ENCODE results near the gene GART.

DNA sequence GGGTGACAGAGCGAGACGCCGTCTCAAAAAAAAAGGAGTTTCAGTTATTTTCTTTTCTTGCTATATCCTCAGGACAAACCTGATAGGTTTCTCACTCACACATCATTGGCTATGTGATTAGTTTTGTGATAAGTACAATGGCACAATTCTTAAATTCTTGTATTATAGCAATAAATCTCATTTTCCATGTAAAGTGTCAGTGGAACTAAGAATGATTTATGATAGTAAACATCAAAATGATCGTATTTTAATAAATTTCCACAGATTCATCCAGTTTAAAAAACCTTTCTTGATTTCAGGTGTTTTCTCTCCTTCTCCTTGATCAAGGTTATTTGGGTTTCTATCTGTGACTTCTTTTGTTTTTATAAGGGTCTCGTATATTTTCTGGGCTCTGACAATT, 53.9 kb downstream of the GART start:
- TF ChIP-seq, protein P1, sequence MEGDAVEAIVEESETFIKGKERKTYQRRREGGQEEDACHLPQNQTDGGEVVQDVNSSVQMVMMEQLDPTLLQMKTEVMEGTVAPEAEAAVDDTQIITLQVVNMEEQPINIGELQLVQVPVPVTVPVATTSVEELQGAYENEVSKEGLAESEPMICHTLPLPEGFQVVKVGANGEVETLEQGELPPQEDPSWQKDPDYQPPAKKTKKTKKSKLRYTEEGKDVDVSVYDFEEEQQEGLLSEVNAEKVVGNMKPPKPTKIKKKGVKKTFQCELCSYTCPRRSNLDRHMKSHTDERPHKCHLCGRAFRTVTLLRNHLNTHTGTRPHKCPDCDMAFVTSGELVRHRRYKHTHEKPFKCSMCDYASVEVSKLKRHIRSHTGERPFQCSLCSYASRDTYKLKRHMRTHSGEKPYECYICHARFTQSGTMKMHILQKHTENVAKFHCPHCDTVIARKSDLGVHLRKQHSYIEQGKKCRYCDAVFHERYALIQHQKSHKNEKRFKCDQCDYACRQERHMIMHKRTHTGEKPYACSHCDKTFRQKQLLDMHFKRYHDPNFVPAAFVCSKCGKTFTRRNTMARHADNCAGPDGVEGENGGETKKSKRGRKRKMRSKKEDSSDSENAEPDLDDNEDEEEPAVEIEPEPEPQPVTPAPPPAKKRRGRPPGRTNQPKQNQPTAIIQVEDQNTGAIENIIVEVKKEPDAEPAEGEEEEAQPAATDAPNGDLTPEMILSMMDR (IDR thresholded peaks at IDR 0.05; ENCODE audit: insufficient read depth, low read length): no peak
- no peak for TF ChIP-seq POLR2AphosphoS5 (IDR thresholded peaks at IDR 0.05; ENCODE audit: low read depth)
- TF ChIP-seq, protein P2, sequence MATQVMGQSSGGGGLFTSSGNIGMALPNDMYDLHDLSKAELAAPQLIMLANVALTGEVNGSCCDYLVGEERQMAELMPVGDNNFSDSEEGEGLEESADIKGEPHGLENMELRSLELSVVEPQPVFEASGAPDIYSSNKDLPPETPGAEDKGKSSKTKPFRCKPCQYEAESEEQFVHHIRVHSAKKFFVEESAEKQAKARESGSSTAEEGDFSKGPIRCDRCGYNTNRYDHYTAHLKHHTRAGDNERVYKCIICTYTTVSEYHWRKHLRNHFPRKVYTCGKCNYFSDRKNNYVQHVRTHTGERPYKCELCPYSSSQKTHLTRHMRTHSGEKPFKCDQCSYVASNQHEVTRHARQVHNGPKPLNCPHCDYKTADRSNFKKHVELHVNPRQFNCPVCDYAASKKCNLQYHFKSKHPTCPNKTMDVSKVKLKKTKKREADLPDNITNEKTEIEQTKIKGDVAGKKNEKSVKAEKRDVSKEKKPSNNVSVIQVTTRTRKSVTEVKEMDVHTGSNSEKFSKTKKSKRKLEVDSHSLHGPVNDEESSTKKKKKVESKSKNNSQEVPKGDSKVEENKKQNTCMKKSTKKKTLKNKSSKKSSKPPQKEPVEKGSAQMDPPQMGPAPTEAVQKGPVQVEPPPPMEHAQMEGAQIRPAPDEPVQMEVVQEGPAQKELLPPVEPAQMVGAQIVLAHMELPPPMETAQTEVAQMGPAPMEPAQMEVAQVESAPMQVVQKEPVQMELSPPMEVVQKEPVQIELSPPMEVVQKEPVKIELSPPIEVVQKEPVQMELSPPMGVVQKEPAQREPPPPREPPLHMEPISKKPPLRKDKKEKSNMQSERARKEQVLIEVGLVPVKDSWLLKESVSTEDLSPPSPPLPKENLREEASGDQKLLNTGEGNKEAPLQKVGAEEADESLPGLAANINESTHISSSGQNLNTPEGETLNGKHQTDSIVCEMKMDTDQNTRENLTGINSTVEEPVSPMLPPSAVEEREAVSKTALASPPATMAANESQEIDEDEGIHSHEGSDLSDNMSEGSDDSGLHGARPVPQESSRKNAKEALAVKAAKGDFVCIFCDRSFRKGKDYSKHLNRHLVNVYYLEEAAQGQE (IDR thresholded peaks at IDR 0.05; ENCODE audit: insufficient replicate concordance, low read depth): no peak

Data from HL-60 (cell line).